ENCODE results near the gene PTPMT1.
"Not testable (repeated sequence)": the region's sequence is repeated elsewhere in the genome, so short reads cannot be mapped to it uniquely, and the experiment has no call there.

The PTPMT1 gene, protein sequence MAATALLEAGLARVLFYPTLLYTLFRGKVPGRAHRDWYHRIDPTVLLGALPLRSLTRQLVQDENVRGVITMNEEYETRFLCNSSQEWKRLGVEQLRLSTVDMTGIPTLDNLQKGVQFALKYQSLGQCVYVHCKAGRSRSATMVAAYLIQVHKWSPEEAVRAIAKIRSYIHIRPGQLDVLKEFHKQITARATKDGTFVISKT

GRCh38 chr11:47565340-47566148 is at the start of gene PTPMT1:
Gene PTPMT1 (plus strand): TSS chr11:47565599. CDS start chr11:47565623, 24 bp downstream.
- DNase-seq (ENCODE audit: low read depth in 2 of 2) = peak in 1 of 2 donors; percentile 59

- DNase-seq (ENCODE audit: low read depth in 2 of 2) = no peak
Observed at GRCh38 chr11:47516155-47516554, 49.2 kb upstream of the PTPMT1 start.

DNA sequence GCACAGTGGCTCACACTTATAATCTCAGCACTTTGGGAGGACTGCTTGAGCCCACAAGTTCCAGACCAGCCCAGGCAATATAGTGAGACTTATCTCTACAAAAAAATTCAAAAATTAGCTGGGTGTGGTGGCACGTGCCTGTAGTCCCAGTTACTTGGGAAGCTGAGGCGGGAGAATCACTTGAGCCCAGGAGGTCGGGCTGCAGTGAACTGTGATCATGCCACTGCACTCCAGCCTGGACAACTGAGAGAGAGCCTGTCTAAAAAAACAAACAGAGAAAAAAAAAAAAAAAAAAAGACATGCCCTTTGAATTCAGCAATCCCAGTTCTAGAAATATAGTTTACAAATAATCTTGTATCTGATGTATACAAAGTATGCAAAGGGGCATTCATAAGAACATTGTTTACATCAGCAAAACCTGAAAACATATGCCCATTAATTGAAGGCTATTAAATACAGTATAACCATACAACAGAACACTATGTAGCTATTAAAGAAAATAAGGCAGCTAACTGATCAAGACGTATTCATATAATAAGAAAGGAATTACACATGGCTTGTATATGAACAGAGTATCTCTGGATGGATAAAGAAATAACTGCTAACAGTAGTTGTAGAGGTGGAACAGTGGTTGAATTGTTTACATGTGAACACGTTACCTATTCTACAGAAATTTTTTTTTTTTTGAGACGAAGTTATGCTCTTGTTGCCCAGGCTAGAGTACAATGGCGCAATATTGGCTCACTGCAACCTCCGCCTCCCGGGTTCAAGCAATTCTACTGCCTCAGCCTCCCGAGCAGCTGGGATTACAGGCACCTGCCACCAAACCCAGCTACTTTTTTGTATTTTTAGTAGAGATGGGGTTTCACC is 48.2 kb upstream of the PTPMT1 start:
- no peak for DNase-seq (ENCODE audit: low read depth in 2 of 2)

DNA sequence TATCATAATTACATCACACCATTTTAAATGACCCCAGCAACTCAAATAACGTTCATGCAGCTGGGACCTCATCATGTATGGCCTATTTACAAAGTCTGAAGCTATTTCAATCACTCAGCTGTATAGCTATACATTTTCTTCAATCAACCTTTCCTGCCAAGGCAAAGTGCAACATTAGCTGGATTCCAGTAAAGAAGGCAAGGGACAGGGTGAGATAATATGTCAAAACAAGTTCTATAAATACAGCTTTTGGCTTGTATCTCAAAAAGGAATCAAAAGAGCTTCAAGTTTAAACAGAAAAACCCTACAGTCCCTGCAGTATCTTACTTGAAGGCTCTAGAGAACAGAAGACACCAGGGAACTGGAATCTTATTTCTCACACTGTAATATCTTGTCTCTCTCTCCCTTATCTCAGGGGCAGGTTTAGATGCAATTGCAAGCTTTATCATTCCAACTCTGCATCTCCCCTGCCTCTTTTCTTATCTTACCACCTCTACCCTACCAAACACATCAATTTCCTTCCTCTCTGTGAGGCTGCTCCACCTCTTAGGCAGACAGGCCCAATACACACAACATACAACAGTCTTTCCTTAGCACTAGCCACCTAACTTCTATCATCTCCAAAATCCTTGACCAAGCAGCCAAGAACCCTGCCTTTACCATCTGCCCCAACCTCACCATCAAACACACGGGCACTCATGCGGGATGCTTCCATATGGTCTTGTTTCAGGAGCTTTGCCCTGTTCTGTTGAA is 47.0 kb upstream of the PTPMT1 start:
- no peak for DNase-seq (ENCODE audit: low read depth in 2 of 2)

- DNase-seq (ENCODE audit: low read depth in 2 of 2) = peak in 1 of 2 donors; percentile 21
Observed at GRCh38 chr11:47523490-47524225, 41.7 kb upstream of the PTPMT1 start.

DNA sequence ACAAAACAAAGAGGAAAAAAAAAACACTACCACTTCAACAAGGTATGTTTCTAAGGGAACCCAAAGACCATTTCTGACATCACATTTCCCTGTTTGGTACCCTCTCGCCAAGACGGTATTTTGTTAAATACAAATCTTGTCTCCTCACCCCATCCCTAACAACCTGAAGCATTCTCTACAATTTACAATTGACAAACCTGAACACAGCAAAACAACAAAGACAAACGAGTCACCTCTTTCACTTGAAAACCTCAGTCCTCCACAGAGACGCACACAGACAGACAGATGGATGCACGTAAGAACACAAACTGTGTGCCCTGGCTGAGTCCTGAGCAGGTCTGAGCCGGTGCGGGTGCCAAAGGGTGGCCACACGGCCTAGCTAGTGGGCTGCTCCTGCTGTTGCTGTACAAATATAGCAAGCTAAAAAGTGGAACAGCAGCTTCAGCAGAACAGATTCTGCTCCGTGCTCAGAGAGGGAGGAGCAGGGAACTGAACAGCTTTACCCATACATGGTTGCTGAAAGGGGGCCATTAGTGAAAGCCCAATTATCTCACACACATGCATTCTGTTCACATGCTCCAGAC is 41.0 kb upstream of the PTPMT1 start:
- DNase-seq (ENCODE audit: low read depth in 2 of 2) = no peak

DNA sequence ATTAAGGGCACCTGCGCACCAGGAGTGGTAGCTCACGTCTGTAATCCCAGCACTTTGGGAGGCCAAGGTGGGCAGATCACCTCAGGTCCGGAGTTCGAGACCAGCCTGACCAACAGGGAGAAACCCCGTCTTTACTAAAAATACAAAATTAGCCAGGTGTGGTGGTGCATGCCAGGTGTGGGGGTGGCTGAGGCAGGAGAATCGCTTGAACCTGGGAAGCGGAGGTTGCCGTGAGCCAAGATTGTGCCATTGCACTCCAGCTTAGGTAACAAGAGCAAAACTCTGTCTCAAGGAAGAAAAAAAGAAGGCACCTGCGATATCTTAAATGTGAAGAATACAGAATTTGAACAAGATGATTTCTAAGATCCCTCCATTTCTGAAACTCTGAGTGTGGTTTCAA is 39.4 kb upstream of the PTPMT1 start:
- not testable (repeated sequence) for DNase-seq (ENCODE audit: low read depth in 2 of 2)

GRCh38 chr11:47527186-47527585 is 38.2 kb upstream of the PTPMT1 start:
- DNase-seq (ENCODE audit: low read depth in 2 of 2) = no peak

DNA sequence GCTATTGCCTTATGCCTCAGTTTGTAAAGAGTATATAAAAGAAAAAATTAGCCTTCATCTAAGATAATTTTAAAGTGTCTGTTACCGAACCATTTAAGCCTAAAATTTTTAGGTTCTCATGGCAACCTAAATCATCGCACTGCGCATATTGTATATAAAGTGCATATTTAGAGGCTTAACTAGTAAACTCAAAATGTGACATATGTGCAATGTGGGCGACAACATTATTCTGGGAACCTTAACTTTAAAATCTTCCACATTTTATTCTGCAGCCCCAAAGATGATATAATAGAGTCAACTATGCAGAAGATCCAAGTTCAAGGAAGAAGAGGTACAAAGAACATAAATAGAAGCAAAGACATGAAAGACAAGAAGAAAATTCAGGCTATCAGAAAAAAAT is 35.4 kb upstream of the PTPMT1 start:
- DNase-seq (ENCODE audit: low read depth in 2 of 2) = no peak

- DNase-seq (ENCODE audit: low read depth in 2 of 2) = not testable (repeated sequence)
Observed at GRCh38 chr11:47530721-47531120, 34.7 kb upstream of the PTPMT1 start.

DNA sequence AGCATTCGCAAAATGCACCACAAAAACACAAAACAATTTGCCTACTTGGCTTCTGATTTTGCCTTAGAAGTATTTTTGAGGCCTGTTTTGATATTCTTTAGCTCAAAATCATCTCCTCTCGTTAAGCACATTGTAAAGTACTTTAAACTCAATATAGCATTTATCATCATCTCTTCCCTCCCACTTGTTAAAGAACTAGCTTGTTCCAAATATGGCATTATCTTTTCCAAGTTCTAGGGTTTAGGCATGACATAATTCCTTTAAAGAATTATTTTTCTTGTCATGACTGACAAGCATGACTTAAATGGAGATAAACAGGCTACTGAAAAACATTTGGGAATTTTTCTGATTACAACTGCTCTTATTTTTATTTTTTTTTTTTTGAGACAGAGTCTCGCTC is 33.7 kb upstream of the PTPMT1 start:
- no peak for DNase-seq (ENCODE audit: low read depth in 2 of 2)

- DNase-seq (ENCODE audit: low read depth in 2 of 2) = no peak
Observed at GRCh38 chr11:47532597-47533213, 32.7 kb upstream of the PTPMT1 start.

- no peak for DNase-seq (ENCODE audit: low read depth in 2 of 2)
Observed at GRCh38 chr11:47533690-47534151, 31.7 kb upstream of the PTPMT1 start.

DNA sequence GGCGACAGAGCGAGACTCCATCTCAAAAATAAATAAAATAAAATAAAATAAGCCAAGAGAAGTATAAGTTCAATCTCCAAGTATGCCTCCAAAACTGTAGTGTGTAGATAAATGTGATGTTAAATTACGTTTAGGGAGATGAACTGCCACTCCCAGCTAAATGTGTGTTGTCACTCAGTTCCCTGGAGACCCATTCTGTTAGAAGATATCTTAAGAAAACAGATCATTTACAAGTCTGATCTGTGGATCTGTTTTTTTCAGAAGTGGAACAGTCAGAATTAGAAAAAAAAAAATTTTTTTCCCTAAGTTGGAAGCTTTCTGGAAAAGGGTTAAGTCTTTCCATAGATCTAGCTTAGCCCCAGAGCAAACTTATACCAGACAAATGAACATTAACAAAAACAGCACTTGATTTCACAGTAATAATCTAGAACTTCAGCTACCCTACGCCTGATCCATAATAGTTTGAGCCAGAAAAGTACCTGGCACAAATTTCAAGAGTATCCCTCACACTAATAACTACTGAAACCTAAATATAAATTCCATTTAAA is 30.6 kb upstream of the PTPMT1 start:
- DNase-seq (ENCODE audit: low read depth in 2 of 2) = no peak

GRCh38 chr11:47536915-47537314 is 28.5 kb upstream of the PTPMT1 start:
- no peak for DNase-seq (ENCODE audit: low read depth in 2 of 2)

- DNase-seq (ENCODE audit: low read depth in 2 of 2) = no peak
Observed at GRCh38 chr11:47538741-47539565, 26.4 kb upstream of the PTPMT1 start.

DNA sequence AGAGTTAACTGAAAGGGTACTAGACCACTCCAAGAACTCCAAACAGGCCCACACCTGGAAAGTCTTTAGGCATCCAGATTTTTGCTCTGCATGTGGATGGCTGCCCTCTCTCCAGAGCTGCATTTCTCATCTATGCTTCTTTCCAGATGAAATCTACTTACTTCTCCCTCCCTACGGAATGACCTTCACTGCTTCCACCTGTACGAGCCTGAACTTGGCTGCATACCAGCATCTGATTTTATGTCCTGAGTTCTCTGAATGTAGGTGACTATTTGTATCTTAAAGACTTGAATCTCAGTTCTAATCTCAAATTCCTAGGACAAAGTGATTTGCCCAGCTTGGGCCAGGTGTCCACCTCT is 25.7 kb upstream of the PTPMT1 start:
- no peak for DNase-seq (ENCODE audit: low read depth in 2 of 2)

DNA sequence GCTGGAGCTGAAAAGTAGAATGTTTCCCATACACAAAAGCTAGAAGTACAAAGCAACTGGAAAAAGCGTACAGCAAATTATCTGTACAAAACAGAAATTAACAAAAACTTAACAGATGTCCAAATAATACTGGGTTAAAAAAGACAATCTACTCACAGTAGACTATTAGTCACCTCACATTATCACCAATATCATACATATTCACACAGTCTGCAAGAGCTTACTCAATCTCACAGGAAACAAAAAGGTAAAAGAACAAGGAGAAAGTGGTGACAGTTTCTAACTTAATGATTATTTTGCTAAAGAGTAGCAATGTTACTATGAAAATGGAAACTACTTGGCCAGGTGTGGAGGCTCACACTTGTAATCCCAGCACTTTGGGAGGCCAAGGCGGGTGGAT is 24.3 kb upstream of the PTPMT1 start:
- DNase-seq (ENCODE audit: low read depth in 2 of 2) = no peak

GRCh38 chr11:47545298-47545697 is 20.1 kb upstream of the PTPMT1 start:
- DNase-seq (ENCODE audit: low read depth in 2 of 2) = no peak
